Colonic mucosa (tissue), 4 donors: Measurements from ENCODE around the gene EID2. TPM values are rescaled to one million over a fixed set of nuclear protein-coding genes. Genes with fewer than 3 reads are reported as not detected.
A peak's percentile ranks its signal among the peaks of the same experiment; 100 is the strongest.

Source experiments
- DNase-seq: peaks from one replicate; pipeline ENCODE4 v3.0.0-alpha.2; 2020
- H3K27ac ChIP-seq: fragments of 200-600 bp; one replicate; pipeline ENCODE4 v1.8.0; 2021
- H3K27me3 ChIP-seq: fragments of 200-600 bp; one replicate; pipeline ENCODE4 v1.8.0; 2021
- H3K36me3 ChIP-seq: fragments of 200-600 bp; one replicate; pipeline ENCODE4 v1.8.0; 2021
- H3K4me1 ChIP-seq: fragments of 200-600 bp; one replicate; pipeline ENCODE4 v1.8.0; 2021; ENCODE audit warnings: mild to moderate bottlenecking
- H3K4me3 ChIP-seq: fragments of 200-600 bp; one replicate; pipeline ENCODE4 v1.8.0; 2021
- H3K9ac ChIP-seq, 2 donors: one replicate each; pipeline ENCODE4 v1.7.0; 2013; ENCODE audit warnings: control low read depth in 2 of 2, low read depth in 2 of 2, low read length in 2 of 2
- H3K9me3 ChIP-seq: fragments of 200-600 bp; one replicate; pipeline ENCODE4 v1.8.0; 2021
- intact Hi-C: fragments of 100-400 bp; cut with DNase I; formaldehyde crosslinking; loops from one replicate; pipeline ENCODE4 v1.14.1; 2022
- total RNA-seq, 2 donors: library from RNA; stranded (reverse); fragmentation: NEBNext Ultra II Directional in 1 of 2; extraction: Animal tissue kit (Norgen Biotek cat#: 25700) in 1 of 2; gene quantifications; one replicate each; pipeline ENCODE4 v1.2.1, GENCODE V29; 2021
- TF ChIP-seq, protein P1 (sequence below): fragments of 200-600 bp; IDR thresholded peaks from one replicate; pipeline ENCODE4 v1.8.0; 2022; ENCODE audit warnings: antibody characterized with exemption, mild to moderate bottlenecking
- donor health status: healthy.
- donor health status: DM: no; HTN: no; CAD: no.
- donor health status: DM: no; HTN: no; CAD: no.

EID2 gene
- total RNA-seq, 2 donors from 2014 or later, result 11.4 to 11.9 TPM

DNA sequence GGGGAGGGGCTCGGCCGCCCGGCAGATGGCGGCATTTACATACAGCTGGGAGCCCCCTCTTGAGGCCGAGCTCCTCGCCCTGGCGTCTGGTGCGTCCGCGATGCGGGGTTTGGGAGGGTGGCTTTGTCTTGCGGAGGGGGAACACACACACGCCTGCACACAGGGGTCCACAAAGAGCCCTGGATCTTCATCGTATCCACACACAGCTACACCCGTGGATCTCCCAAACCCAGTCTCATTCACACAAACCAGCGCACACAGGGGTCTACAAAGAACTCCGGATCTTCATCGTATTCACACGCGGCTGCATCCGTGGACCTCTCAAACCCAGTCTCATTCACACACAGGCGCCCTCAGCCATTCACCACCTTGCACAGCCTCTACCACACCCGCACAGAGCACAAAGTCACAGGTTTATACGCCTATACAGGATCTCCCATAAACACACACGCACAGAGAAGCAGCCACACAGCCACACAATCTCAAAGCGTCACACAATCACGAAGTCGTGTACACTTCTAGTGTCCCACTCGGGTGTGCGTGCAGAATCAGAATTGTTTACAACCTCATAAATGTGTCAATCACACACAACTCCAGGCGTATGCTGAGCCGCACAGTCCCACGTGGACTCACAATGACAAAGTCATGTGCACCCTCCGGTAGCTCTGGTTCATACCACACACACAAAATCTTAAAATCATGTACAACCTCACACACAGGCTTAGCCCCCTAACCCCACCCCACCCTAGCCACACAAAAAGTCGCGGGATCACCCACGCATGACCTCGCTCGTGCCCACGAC is 41.8 kb downstream of the EID2 start:
- TF ChIP-seq, protein P1, sequence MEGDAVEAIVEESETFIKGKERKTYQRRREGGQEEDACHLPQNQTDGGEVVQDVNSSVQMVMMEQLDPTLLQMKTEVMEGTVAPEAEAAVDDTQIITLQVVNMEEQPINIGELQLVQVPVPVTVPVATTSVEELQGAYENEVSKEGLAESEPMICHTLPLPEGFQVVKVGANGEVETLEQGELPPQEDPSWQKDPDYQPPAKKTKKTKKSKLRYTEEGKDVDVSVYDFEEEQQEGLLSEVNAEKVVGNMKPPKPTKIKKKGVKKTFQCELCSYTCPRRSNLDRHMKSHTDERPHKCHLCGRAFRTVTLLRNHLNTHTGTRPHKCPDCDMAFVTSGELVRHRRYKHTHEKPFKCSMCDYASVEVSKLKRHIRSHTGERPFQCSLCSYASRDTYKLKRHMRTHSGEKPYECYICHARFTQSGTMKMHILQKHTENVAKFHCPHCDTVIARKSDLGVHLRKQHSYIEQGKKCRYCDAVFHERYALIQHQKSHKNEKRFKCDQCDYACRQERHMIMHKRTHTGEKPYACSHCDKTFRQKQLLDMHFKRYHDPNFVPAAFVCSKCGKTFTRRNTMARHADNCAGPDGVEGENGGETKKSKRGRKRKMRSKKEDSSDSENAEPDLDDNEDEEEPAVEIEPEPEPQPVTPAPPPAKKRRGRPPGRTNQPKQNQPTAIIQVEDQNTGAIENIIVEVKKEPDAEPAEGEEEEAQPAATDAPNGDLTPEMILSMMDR, result peak; percentile 46
- peaks cover 18% of the 10 kb centered on the region for H3K4me1 ChIP-seq
- H3K4me3 ChIP-seq, result no peak overlapping the region
- H3K27ac ChIP-seq, result no peak overlapping the region
- H3K36me3 ChIP-seq, result no peaks in the 10 kb centered on the region
- H3K9me3 ChIP-seq, result no peaks in the 10 kb centered on the region
- DNase-seq, result peak; percentile 36
- peaks cover 20% of the 10 kb centered on the region for H3K27me3 ChIP-seq
- intact Hi-C loops, result loop anchor here (5.0 kb wide), 1 partner anchor 34 kb away; the partner anchor contains the start of gene EID2B
- peak overlapping the region in 1 of 2 donors; percentile 21 for H3K9ac ChIP-seq

DNA sequence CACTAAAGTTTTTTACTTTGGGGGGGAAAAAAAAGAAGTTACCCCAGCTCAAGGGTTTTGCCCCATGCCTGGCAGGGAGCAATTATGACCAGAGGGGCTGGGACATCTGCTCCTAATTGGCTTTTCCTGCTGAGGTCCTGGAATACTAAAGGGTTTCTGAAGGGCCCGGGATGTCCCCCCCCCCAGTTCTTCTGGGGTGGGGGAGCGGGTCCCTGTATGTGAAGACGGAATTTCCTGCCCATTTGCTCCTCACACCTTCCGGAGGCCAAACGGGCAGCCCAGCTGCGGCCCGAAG is 42.3 kb downstream of the EID2 start:
- H3K4me1 ChIP-seq, result peaks cover 18% of the 10 kb centered on the region
- intact Hi-C loops, result loop anchor here (5.0 kb wide), 1 partner anchor 35 kb away; the partner anchor contains the start of gene EID2B
- TF ChIP-seq, protein P1, result no peak
- peaks cover 20% of the 10 kb centered on the region for H3K27me3 ChIP-seq
- no peak overlapping the region for H3K4me3 ChIP-seq
- no peaks in the 10 kb centered on the region for H3K36me3 ChIP-seq
- H3K27ac ChIP-seq, result no peak overlapping the region
- H3K9ac ChIP-seq, result no peak overlapping the region
- DNase-seq, result no peak
- H3K9me3 ChIP-seq, result no peaks in the 10 kb centered on the region

DNA sequence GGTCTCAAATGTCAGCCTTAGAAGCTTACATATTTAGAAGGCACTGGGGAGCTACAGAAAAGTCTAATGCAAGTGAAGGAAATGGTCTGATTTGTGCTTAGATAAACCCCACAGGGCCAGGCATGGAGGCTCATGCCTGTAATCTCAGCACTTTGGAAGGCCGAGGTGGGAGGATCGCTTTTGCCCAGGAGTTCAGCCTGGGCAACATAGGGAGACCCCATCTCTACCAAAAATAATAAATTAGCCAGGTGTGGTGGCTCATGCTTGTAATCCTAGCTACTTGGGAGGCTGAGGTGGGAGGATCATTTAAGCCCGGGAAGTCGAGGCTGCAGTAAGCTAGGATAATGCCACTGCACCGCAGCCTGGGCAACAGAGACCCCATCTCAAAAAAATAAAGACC is 43.9 kb downstream of the EID2 start:
- Histone ChIP-seq H3K27me3 (peaks cover 20% of the 10 kb centered on the region), H3K4me3 (no peak overlapping the region), H3K27ac (no peak overlapping the region), H3K4me1 (peaks cover 18% of the 10 kb centered on the region), H3K9ac (no peak overlapping the region), H3K9me3 (no peaks in the 10 kb centered on the region), H3K36me3 (no peaks in the 10 kb centered on the region)
- DNase-seq, result no peak
- TF ChIP-seq, protein P1, result no peak
- intact Hi-C loops, result loop anchor here (5.0 kb wide), 1 partner anchor 36 kb away; the partner anchor contains the start of gene EID2B

DNA sequence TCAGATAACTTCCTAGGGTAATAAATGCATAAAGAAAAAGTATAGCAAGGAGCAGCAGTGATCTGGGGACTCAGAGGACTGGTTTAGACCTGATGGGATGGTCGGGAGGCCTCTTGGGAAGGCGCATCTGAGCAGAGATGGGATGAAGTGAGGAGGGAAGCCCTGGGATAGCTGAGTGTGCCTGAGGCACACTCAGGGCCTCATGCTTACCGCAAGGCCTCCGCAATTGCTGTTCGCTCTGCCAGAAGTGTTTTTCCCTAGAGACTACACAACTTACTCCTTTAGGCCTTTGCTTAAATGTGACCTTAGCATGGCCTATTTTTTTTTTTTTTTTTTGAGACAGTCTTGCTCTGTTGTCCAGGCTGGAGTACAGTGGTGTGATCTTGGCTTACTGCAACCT is 45.3 kb downstream of the EID2 start:
- H3K27ac ChIP-seq, result no peak overlapping the region
- intact Hi-C loops, result loop anchor here (5.0 kb wide), 1 partner anchor 38 kb away; the partner anchor contains the start of gene EID2B

DNA sequence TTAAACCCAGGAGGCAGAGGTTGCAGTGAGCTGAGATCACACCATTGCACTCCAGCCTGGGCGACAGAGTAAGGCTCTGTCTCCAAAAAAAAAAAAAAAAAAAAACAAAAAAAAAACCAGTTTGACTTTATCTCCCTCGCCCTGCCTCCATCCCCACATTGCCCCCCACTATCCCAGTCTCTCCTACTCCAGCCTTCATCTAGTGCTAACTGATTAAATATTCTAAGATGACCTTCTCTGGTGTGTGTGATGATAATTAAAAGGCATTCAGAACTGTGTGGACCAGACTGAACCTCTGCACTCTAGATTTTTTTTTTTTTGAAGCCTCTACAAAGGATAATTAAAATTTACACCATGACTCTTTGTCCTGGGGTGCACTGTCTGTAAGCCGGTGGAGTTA is 47.2 kb downstream of the EID2 start:
- TF ChIP-seq, protein P1, result no peak

More for the DNA sequence above, 45.3 kb downstream of the EID2 start:
- no peaks in the 10 kb centered on the region for H3K9me3 ChIP-seq
- no peak for DNase-seq
- TF ChIP-seq, protein P1, result no peak
- H3K9ac ChIP-seq, result no peak overlapping the region
- H3K4me3 ChIP-seq, result no peak overlapping the region
- peaks cover 18% of the 10 kb centered on the region for H3K4me1 ChIP-seq
- peaks cover 15% of the 10 kb centered on the region for H3K27me3 ChIP-seq
- no peaks in the 10 kb centered on the region for H3K36me3 ChIP-seq

More for the DNA sequence above, 47.2 kb downstream of the EID2 start:
- H3K9ac ChIP-seq, result no peak overlapping the region
- H3K4me1 ChIP-seq, result peaks cover 2% of the 10 kb centered on the region
- no peak overlapping the region for H3K27ac ChIP-seq
- no peak for DNase-seq
- H3K4me3 ChIP-seq, result no peak overlapping the region
- H3K36me3 ChIP-seq, result peaks cover 4% of the 10 kb centered on the region
- intact Hi-C loops, result no loop called here
- H3K27me3 ChIP-seq, result no peaks in the 10 kb centered on the region
- no peaks in the 10 kb centered on the region for H3K9me3 ChIP-seq
